ENCODE measurements around the gene SLC4A1AP. TPM values are rescaled to one million over a fixed set of nuclear protein-coding genes. Genes with fewer than 3 reads are reported as not detected.

The SLC4A1AP gene
- total and polyA plus RNA-seq, 2 of the 13 experiments (the other 11 are each of a cell fraction or from before 2014, with no cell fraction given), result 15.3 to 44.6 TPM

DNA sequence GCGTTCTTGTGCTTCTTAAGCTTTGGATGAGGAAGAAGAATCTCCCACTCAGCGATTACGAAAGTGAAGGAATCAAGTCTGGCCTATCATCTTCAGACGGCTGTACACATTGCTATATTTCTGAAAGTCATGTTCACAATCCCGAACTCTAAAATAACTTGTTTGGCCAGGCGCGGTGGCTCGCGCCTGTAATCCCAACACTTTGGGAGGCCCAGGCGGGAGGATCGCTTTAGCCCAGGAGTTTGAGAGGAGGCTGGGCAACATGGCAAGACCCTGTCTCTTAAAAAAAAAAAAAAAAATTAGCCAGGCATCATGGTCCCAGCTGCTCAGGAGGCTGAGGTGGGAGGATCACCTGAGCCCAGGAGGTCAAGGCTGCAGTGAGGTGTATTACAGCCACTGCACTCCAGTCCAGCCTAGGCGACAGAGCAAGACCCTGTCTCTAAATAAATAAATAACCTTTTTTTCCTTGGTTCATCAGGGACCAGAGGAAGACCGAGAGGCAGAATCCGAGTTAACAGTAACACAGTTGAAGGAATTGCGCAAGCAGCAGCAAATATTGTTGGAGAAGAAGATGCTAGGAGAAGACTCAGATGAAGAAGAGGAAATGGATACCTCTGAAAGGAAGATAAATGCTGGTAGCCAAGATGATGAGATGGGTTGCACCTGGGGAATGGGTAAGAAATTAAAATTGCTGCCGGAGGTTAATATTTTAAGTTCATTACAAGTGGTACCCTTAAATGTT, 1.1 kb downstream of the SLC4A1AP start:
- CTCF ChIA-PET (ENCODE audit: low intra/inter-chr PET ratio, low total read pairs), result interaction anchor here (1.8 kb wide), 1 partner anchor 19 kb away, joined by 8 read pairs; no protein-coding TSS in a partner anchor
- Histone ChIP-seq H3K36me3 (replicated peaks in 1 of 2; ENCODE audit: control insufficient read depth in 1 of 2, insufficient read depth in 2 of 2, low read length in 2 of 2) (peaks cover 20 to 41% of the 10 kb centered on the region in 2 experiments), H3K9me3 (ENCODE audit: low read length) (no peaks in the 10 kb centered on the region), H3K4me3 (replicated peaks in 1 of 3; ENCODE audit: insufficient read depth in 1 of 3, low read depth in 2 of 3, low read length in 3 of 3) (peak overlapping the region; percentile 81 to 94 (median 84)), H3K9ac (ENCODE audit: insufficient read depth, low read depth, low read length) (peak overlapping the region; percentile 90), H2AFZ (ENCODE audit: low read length) (peak overlapping the region; percentile 56), H4K20me1 (ENCODE audit: insufficient read depth, low read length) (no peaks in the 10 kb centered on the region), H3K27ac (ENCODE audit: extremely low read length, insufficient read depth, low read length) (peak overlapping the region; percentile 83), H3K27me3 (ENCODE audit: control insufficient read depth in 1 of 2, insufficient read depth in 2 of 2, low read length in 2 of 2) (no peaks in the 10 kb centered on the region; a peak in 1 of 5 replicates), H3K79me2 (ENCODE audit: insufficient read depth, low read length) (peaks cover 46% of the 10 kb centered on the region), H3K4me2 (ENCODE audit: low read depth, low read length) (peak overlapping the region; percentile 87), H3K4me1 (ENCODE audit: insufficient read depth, low read length) (peaks cover 28% of the 10 kb centered on the region)
- DNase-seq (ENCODE audit: low spot score) (no peak), ATAC-seq (no peak), FAIRE-seq (no peak)
- no TSS peak for BruUV-seq (replicated peaks)
- intact Hi-C loops (cut with micrococcal nuclease; ENCODE audit: unreplicated experiment) (loop anchor here (5.0 kb wide), 2 partner anchors 37 to 257 kb away; partner anchors contain the start of genes CCDC121, GPN1 and PPM1G), in situ Hi-C loops (cut with HindIII; ENCODE audit: extremely low pct_ligation_motif_present, low pct_unique_long_range_greater_than_20kb) (no loop called here)
- WGBS (ENCODE audit: low lambda C conversion rate), result 67% methylated on average over 16 of the region's 16 CpGs
- POLR2A ChIA-PET, result interaction anchor here (1.6 to 2.3 kb wide), 4 partner anchors 18 to 256 kb away, joined by 7 to 26 read pairs (median 10); partner anchors contain the start of genes NRBP1 and PPM1G
- TF ChIP-seq SMARCE1 (IDR thresholded peaks at IDR 0.05; ENCODE audit: borderline replicate concordance) (no peak), ZNF709 (CRISPR knock-in tag; IDR thresholded peaks at IDR 0.05) (no peak), RAD21 (CRISPR knock-in tag; IDR thresholded peaks at IDR 0.05) (no peak), ZNF761 (CRISPR knock-in tag; conservative IDR thresholded peaks at IDR 0.05) (no peak), RBFOX2 (IDR thresholded peaks at IDR 0.05; ENCODE audit: low read depth, low read length) (no peak), ZNF607 (CRISPR knock-in tag; IDR thresholded peaks at IDR 0.05; ENCODE audit: borderline replicate concordance) (no peak), SCMH1 (CRISPR knock-in tag; IDR thresholded peaks at IDR 0.05; ENCODE audit: borderline replicate concordance) (no peak), HNRNPH1 (optimal IDR thresholded peaks at IDR 0.05; ENCODE audit: low read depth, low read length) (no peak), RNF2 (conservative IDR thresholded peaks at IDR 0.05; ENCODE audit: low read depth) (no peak)
- TF ChIP-seq, protein P1, sequence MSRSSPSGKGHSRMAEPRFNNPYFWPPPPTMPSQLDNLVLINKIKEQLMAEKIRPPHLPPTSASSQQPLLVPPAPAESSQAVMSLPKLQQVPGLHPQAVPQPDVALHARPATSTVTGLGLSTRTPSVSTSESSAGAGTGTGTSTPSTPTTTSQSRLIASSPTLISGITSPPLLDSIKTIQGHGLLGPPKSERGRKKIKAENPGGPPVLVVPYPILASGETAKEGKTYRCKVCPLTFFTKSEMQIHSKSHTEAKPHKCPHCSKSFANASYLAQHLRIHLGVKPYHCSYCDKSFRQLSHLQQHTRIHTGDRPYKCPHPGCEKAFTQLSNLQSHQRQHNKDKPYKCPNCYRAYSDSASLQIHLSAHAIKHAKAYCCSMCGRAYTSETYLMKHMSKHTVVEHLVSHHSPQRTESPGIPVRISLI (CRISPR knock-in tag; IDR thresholded peaks at IDR 0.05; ENCODE audit: borderline replicate concordance), result 0 out of 2 replicates have a peak, but pooled peaks have one; percentile 53
- TF ChIP-seq, protein P2, sequence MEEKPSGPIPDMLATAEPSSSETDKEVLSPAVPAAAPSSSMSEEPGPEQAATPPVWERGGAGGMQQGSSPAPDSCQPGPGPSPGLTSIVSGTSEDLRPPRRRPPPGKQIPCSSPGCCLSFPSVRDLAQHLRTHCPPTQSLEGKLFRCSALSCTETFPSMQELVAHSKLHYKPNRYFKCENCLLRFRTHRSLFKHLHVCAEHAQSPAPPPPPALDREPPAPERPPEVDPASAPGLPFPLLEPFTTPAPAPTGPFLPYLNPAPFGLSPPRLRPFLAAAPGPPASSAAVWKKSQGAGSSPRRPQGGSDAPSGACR (CRISPR knock-in tag; IDR thresholded peaks at IDR 0.05), result no peak
- TF ChIP-seq, protein P3, sequence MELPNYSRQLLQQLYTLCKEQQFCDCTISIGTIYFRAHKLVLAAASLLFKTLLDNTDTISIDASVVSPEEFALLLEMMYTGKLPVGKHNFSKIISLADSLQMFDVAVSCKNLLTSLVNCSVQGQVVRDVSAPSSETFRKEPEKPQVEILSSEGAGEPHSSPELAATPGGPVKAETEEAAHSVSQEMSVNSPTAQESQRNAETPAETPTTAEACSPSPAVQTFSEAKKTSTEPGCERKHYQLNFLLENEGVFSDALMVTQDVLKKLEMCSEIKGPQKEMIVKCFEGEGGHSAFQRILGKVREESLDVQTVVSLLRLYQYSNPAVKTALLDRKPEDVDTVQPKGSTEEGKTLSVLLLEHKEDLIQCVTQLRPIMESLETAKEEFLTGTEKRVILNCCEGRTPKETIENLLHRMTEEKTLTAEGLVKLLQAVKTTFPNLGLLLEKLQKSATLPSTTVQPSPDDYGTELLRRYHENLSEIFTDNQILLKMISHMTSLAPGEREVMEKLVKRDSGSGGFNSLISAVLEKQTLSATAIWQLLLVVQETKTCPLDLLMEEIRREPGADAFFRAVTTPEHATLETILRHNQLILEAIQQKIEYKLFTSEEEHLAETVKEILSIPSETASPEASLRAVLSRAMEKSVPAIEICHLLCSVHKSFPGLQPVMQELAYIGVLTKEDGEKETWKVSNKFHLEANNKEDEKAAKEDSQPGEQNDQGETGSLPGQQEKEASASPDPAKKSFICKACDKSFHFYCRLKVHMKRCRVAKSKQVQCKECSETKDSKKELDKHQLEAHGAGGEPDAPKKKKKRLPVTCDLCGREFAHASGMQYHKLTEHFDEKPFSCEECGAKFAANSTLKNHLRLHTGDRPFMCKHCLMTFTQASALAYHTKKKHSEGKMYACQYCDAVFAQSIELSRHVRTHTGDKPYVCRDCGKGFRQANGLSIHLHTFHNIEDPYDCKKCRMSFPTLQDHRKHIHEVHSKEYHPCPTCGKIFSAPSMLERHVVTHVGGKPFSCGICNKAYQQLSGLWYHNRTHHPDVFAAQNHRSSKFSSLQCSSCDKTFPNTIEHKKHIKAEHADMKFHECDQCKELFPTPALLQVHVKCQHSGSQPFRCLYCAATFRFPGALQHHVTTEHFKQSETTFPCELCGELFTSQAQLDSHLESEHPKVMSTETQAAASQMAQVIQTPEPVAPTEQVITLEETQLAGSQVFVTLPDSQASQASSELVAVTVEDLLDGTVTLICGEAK (IDR thresholded peaks at IDR 0.05), result no peak
- TF ChIP-seq, protein P3 (CRISPR knock-in tag; IDR thresholded peaks at IDR 0.05), result no peak

Measured in HepG2 (cell line).